ENCODE results near the gene PDZRN3. TPM values are rescaled to one million over a fixed set of nuclear protein-coding genes. Genes with fewer than 3 reads are reported as not detected.

Gene PDZRN3
- total RNA-seq, 1 experiment from 2014 or later = 19.2 TPM

DNA sequence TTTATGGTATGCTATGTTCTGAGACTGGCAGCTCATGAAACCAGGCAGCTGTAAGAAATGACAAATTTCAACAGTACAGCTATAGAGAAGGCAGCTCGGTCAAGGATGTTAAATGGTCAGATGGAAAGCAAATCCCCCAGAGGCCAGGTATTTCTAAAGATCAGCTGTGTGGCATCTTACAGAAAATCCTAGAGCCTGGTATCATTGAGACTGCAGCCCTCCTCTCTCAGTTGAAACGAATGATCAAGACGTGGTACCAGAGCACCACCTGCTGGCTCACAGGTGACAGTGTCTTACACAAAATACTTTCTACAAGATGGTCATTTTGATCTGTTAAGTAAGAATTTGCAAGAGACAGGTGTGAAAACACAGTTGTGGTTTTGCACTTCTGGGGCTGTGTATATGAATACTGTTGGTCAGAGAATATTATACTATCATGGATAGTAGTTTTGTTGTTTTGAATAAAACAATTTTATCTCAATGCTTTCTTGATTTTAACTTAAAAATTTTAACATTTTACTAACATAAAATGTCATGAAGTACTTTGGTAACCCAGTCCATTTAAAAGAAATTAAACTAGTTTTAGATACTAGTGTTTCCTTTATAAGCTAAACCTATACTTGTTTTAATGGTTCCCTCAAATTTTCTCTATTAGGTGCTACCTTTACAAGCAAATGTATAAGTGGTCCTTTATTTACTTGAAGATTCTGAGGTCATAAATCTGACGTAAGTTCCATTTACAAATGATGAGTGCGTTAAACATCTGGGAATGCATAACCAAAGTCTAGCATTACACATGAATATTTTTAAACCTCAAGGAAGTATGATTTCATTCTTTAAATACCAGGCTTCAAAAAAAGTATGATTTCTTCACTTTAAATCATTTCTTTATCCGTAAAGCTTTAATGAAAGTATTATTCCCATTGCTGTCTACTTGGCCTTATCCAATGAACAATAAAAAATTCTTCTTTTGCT lies 121.8 kb downstream of the PDZRN3 start:
- Histone ChIP-seq H3K9me3 (no peaks in the 10 kb centered on the region), H3K4me3 (no peak overlapping the region), H3K36me3 (no peaks in the 10 kb centered on the region), H3K27me3 (no peaks in the 10 kb centered on the region)
- no peak for DNase-seq

DNA sequence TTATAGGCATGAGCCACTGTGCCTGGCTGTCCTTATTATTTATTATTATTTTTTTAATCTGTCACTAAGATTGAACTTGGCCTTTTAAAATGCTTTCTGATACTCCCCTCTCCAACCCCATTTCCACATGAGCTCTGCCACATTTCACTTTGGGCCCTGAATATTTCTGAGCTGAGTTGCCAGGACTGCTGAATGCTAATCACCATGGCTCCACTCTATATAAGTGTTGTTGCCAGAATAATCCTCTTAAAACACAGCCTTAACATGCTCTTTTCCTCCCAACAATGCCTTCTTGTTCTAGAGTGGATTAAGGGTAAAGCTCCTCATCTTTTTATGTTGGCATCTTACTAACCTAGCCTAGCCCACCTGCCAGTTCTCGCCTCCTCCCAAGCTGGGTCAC lies 124.4 kb downstream of the PDZRN3 start:
- no peaks in the 10 kb centered on the region for H3K9me3 ChIP-seq
- no peaks in the 10 kb centered on the region for H3K36me3 ChIP-seq
- no peak overlapping the region for H3K4me3 ChIP-seq
- no peak for DNase-seq
- H3K27me3 ChIP-seq = no peaks in the 10 kb centered on the region

- no peak for DNase-seq
- Histone ChIP-seq H3K9me3 (no peaks in the 10 kb centered on the region), H3K4me3 (no peak overlapping the region), H3K27me3 (no peaks in the 10 kb centered on the region), H3K36me3 (no peaks in the 10 kb centered on the region)
These were observed 125.0 kb downstream of the PDZRN3 start for GRCh38 chr3:73499787-73500186.

DNA sequence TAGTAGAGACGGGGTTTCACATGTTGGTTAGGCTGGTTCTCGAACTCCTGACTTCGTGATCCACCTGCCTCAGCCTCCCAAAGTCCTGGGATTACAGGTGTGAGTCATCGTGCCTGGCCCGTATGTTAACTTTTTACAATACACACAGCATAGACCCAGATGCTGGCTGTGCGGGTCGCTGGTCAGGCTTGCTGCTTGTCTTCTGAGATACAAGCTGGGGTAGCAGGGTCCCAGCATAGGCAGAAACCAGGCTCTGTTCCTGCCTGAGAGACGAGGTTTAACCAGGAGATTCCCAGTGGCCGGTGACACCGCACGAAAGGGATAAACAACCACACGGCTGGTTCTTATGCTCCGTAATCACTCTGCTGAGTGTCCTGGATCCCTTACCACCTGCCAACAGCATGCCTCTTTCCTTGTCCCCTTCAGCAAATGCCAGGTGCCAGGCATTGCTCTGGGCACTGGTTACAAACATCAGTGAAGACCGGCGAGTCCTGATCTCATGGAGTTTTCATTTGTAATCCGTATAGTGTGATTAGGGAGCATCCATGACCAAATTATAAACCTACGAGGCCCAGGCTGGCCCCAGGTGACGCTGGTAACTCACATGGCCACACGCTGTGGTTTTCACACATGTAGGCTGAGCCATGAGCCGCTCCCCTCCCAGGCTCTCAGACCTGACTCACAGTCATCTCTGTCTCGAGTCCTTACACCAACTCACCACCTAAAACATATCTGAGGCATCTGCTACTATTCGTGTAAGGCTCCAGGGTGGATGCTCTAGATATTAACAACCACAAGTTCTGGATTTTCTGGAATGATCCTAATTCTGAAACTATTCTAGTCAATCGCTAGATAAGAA lies 125.7 kb downstream of the PDZRN3 start:
- no peaks in the 10 kb centered on the region for H3K36me3 ChIP-seq
- no peaks in the 10 kb centered on the region for H3K27me3 ChIP-seq
- no peaks in the 10 kb centered on the region for H3K9me3 ChIP-seq
- no peak for DNase-seq
- H3K4me3 ChIP-seq = no peak overlapping the region

GRCh38 chr3:73497646-73498406 lies 126.9 kb downstream of the PDZRN3 start:
- Histone ChIP-seq H3K27me3 (no peaks in the 10 kb centered on the region), H3K9me3 (no peaks in the 10 kb centered on the region), H3K36me3 (no peaks in the 10 kb centered on the region), H3K4me3 (no peak overlapping the region)
- DNase-seq = no peak

GRCh38 chr3:73493543-73494308 lies 131.0 kb downstream of the PDZRN3 start:
- DNase-seq = peak; percentile 34
- Histone ChIP-seq H3K4me3 (no peak overlapping the region), H3K36me3 (no peaks in the 10 kb centered on the region), H3K9me3 (no peaks in the 10 kb centered on the region), H3K27me3 (no peaks in the 10 kb centered on the region)

DNA sequence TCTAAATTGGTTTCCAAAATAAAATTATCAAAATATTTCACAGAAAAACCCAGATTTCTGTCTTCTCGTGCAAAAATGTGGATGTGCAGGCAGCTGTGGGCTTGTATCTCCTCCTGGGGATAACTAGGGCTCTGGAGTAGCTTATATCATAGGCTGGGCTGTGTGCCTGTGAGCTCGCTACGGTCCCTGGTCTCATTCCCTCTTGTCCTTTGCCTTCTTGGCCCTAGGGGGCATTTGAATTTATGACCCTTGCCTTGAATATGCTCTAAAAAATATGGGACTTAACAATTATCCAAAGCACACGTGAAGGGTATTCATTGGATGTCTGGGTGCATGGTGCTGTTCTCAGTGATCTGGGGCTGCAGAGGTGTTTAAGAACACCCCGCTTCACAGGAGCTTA lies 132.6 kb downstream of the PDZRN3 start:
- DNase-seq = no peak
- H3K36me3 ChIP-seq = no peaks in the 10 kb centered on the region

DNA sequence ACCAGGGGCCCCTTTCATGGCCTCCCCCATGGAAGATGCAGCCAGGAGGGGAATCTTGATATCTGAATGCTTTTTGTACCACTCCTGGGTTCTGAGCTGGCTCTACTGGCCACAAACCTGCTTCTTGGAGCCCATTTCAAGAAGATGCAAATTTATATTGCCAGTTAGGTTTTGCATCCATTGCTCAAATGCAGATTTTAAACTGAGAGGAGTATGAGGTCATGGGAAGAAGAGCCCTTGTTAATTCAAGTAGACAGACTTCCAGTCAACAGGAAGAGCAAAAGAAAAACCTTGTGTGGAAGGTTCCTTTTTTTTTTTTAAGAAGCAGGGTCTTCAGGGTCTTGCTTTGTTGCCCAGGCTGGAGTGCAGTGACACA lies 133.5 kb downstream of the PDZRN3 start:
- no peaks in the 10 kb centered on the region for H3K9me3 ChIP-seq
- no peaks in the 10 kb centered on the region for H3K36me3 ChIP-seq
- no peak overlapping the region for H3K4me3 ChIP-seq
- no peaks in the 10 kb centered on the region for H3K27me3 ChIP-seq
- DNase-seq = no peak

More for the DNA sequence above, 132.6 kb downstream of the PDZRN3 start:
- H3K27me3 ChIP-seq = no peaks in the 10 kb centered on the region
- no peak overlapping the region for H3K4me3 ChIP-seq
- H3K9me3 ChIP-seq = no peaks in the 10 kb centered on the region

DNA sequence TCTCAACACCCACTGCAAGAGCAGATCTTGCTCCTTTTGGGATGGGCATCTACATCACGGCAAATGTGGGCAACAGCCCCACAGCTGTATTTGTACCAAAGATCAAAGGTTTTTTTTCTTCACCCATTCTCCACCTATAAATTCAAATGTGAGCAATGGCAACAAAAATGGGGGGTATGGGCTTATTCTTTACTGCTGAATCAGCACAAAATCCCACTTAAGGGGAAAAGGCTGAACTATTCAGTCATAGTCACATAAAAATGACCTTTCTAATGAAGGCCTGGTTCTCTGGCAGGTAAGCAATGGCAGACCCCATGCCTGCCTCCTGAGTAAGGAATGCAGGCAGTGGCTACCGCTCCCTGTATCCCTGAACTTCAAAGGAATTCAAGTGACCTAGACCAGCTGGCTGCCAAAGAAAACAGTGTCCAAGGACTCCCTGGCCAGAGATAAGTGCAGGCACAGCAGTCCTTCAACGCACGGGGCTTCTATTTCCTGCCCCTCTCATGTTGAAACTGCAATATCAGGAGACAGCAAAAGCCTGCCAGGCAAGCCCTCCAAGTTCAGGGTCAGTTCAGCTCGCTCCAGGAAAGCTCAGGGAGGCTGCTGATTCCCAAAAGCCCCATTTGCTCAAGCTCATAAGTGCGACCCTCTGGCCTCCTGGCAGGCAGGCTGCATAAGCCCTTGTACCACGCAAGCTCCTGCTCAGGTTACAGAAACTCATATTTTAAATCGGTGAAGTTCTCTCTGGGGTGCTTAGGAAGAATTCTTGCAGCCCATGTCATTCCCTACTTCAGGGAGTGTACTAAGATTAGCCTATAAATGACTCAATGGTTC lies 134.1 kb downstream of the PDZRN3 start:
- Histone ChIP-seq H3K36me3 (no peaks in the 10 kb centered on the region), H3K4me3 (no peak overlapping the region), H3K9me3 (no peaks in the 10 kb centered on the region), H3K27me3 (no peaks in the 10 kb centered on the region)
- peak; percentile 31 for DNase-seq

DNA sequence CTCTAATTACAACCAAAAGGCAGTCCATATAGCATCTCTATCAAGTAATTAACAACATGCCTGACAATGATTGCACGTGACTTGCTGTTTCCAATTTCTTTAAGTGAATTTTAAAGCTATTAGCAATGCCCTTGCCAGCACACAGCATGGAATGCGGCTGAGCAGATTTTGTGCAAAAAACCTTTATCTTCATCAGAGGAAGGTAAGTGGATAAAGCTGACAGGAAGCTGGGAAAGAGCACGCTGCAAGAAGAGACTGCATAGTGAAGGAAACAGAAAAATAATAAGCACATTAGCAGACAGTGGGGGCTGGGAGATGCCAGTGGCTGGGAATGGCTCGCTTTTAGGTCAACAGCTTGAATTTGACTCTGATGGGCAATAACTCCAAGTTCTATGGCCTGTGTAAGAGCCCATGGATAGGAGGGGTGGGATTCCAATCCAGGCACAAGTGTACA lies 138.8 kb downstream of the PDZRN3 start:
- Histone ChIP-seq H3K36me3 (no peaks in the 10 kb centered on the region), H3K9me3 (no peaks in the 10 kb centered on the region), H3K27me3 (no peaks in the 10 kb centered on the region), H3K4me3 (no peak overlapping the region)
- no peak for DNase-seq

GRCh38 chr3:73484656-73485248 lies 140.0 kb downstream of the PDZRN3 start:
- Histone ChIP-seq H3K9me3 (no peaks in the 10 kb centered on the region), H3K27me3 (no peaks in the 10 kb centered on the region), H3K36me3 (no peaks in the 10 kb centered on the region), H3K4me3 (no peak overlapping the region)
- DNase-seq = no peak

GRCh38 chr3:73481888-73482287 lies 142.9 kb downstream of the PDZRN3 start:
- Histone ChIP-seq H3K27me3 (no peaks in the 10 kb centered on the region), H3K4me3 (no peak overlapping the region), H3K9me3 (no peaks in the 10 kb centered on the region), H3K36me3 (no peaks in the 10 kb centered on the region)
- DNase-seq = no peak

DNA sequence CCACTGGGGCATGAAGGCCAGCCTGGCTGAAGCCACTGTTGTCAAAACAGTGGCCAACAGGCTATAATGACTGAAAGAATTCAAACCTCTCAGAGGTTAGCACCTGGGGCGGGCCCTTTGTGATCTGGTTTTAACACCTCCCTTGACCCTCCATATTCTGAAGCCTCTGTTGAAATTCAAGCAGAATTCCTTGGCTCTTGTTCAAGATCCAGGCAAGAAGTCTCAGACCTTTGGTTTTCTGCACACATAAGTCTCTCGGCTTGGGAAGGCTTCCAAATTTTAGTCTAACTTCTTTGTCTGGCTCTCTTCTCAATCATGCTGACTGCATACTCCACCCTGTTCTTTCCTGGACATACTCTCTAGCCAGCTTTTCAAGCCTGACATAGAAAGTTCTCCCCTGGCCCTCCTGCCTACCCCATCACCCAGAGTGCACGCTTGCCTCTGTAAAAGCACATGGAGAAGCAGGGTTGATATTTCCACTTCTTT lies 144.5 kb downstream of the PDZRN3 start:
- Histone ChIP-seq H3K27me3 (no peaks in the 10 kb centered on the region), H3K9me3 (no peaks in the 10 kb centered on the region), H3K4me3 (no peak overlapping the region), H3K36me3 (no peaks in the 10 kb centered on the region)
- no peak for DNase-seq

- DNase-seq = no peak
- Histone ChIP-seq H3K4me3 (no peak overlapping the region), H3K27me3 (no peaks in the 10 kb centered on the region), H3K9me3 (no peaks in the 10 kb centered on the region), H3K36me3 (no peaks in the 10 kb centered on the region)
These were observed 145.4 kb downstream of the PDZRN3 start for GRCh38 chr3:73479325-73479724.

DNA sequence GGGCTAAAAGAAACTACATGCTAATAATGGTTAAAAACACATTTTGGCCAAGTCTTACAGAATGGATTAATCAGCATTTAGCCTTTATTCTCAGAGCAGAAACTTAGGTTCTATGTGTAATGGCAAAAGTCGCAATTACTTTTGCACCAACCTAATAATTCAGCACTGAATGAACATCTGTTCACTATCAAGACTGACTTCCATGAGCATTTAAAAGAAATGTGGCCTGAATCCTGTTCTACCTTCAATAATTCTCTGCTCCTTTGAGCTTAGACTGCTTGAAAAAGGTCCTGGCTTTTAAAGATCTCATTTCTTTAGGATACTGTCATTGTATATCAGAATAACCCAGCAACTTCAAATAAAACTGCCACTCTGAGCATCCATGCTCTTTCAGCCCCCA lies 145.9 kb downstream of the PDZRN3 start:
- no peaks in the 10 kb centered on the region for H3K27me3 ChIP-seq
- DNase-seq = no peak
- no peaks in the 10 kb centered on the region for H3K9me3 ChIP-seq
- H3K36me3 ChIP-seq = no peaks in the 10 kb centered on the region
- H3K4me3 ChIP-seq = no peak overlapping the region
